C4-2B (cell line): ENCODE results near the gene ARMC2.

Experiments used
- CTCF ChIP-seq: fragments of 450-650 bp; conservative IDR thresholded peaks from 2 replicates; pipeline ENCODE4 v1.5.1; 2017; ENCODE audit warnings: mild to moderate bottlenecking
- ZFX ChIP-seq: fragments of 450-650 bp; IDR thresholded peaks from 2 replicates; pipeline ENCODE4 v1.6.1; 2017

GRCh38 chr6:108993876-108994275 lies 145.7 kb downstream of the ARMC2 start:
- no peak for TF ChIP-seq CTCF
- TF ChIP-seq ZFX = no peak
